Uterus (tissue), 4 donors: ENCODE measurements around the gene SCTR. TPM values are rescaled to one million over a fixed set of nuclear protein-coding genes. Genes with fewer than 3 reads are reported as not detected.

ENCODE experiments used
- DNase-seq, 2 donors: peaks; one replicate each; pipeline ENCODE4 v3.0.0-alpha.2; 2019 to 2020
- H3K27ac ChIP-seq, 2 donors: fragments of 200-600 bp; sonication (generic); 1 replicate in 1 of 2; 2 replicates in 1 of 2; pipeline ENCODE4 v1.5.1; 2016 to 2018
- H3K27me3 ChIP-seq, 2 donors: fragments of 200-600 bp; sonication (generic); one replicate each; pipeline ENCODE4 v1.5.1; 2018 to 2019; ENCODE audit warnings: control low read depth in 1 of 2
- H3K36me3 ChIP-seq, 2 donors: fragments of 200-600 bp; sonication (generic); one replicate each; pipeline ENCODE4 v1.5.1; 2019; ENCODE audit warnings: control low read depth in 1 of 2
- H3K4me1 ChIP-seq, 2 donors: fragments of 200-600 bp; sonication (generic); one replicate each; pipeline ENCODE4 v1.5.1; 2018 to 2019; ENCODE audit warnings: control low read depth in 1 of 2
- H3K4me3 ChIP-seq, 2 donors: fragments of 200-600 bp; sonication (generic); 1 replicate in 1 of 2; 2 replicates in 1 of 2; pipeline ENCODE4 v1.5.1; 2018 to 2019; ENCODE audit warnings: mild to moderate bottlenecking in 1 of 2
- H3K9me3 ChIP-seq, 2 donors: fragments of 200-600 bp; sonication (generic); one replicate each; pipeline ENCODE4 v1.5.1; 2019; ENCODE audit warnings: control low read depth in 1 of 2
- CTCF ChIP-seq, 4 experiments: fragments of 200-600 bp in 2 of 4; fragments of 450-650 bp in 2 of 4; sonication (generic) in 2 of 4; IDR thresholded peaks; one replicate each; pipeline ENCODE4 v1.5.1; 2016 to 2019; ENCODE audit warnings: antibody characterized with exemption in 4 of 4, mild to moderate bottlenecking in 2 of 4, moderate library complexity in 1 of 4
- POLR2A ChIP-seq, 2 donors: fragments of 450-650 bp; IDR thresholded peaks; one replicate each; pipeline ENCODE4 v1.6.1; 2016; ENCODE audit warnings: antibody characterized with exemption in 2 of 2, mild to moderate bottlenecking in 1 of 2, moderate library complexity in 1 of 2
- intact Hi-C: fragments of 100-400 bp; cut with DNase I; formaldehyde crosslinking; loops from one replicate; pipeline ENCODE4 v1.15.1; 2023; ENCODE audit warnings: low total_unique reads
- total RNA-seq, 4 donors: library from RNA; depleted of rRNA in 3 of 4; stranded (reverse); fragments of >200 nt in 3 of 4; gene quantifications; one replicate each; pipeline versions ENCODE4 v1.1.0 to v1.2.4, GENCODE V29; 2014 to 2023
- donor health status: DM: yes; HTN: yes; CAD: no.

SCTR gene
- total RNA-seq, 4 donors from 2014 or later = not detected

DNA sequence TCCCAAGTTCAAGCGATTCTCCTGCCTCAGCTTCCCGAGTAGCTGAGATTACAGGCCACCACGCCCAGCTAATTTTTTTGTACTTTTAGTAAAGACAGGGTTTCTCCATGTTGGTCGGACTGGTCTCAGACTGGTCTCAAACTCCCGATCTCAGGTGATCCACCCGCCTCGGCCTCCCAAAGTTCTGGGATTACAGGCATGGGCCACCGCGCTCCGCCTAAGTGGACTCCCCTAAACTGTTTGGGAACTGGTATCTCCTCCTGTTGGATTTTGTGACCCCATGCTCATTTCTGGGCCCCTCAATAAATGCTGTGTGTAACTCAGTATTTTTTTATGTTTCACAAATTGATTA, 5.2 kb downstream of the SCTR start:
- Histone ChIP-seq H3K27ac (no peak overlapping the region), H3K27me3 (peaks cover 0 to 5% of the 10 kb centered on the region in 2 donors), H3K9me3 (no peaks in the 10 kb centered on the region), H3K4me3 (no peak overlapping the region), H3K36me3 (no peaks in the 10 kb centered on the region), H3K4me1 (no peaks in the 10 kb centered on the region)
- no peak for TF ChIP-seq POLR2A (IDR thresholded peaks at IDR 0.05)
- no peak for TF ChIP-seq CTCF (IDR thresholded peaks at IDR 0.05)
- no peak for DNase-seq
- intact Hi-C loops = no loop called here

- intact Hi-C loops = no loop called here
- Histone ChIP-seq H3K9me3 (no peaks in the 10 kb centered on the region), H3K27me3 (peaks cover 0 to under 1% of the 10 kb centered on the region in 2 donors), H3K4me1 (no peaks in the 10 kb centered on the region), H3K27ac (no peak overlapping the region), H3K36me3 (no peaks in the 10 kb centered on the region), H3K4me3 (no peak overlapping the region)
- TF ChIP-seq POLR2A (IDR thresholded peaks at IDR 0.05) = no peak
- TF ChIP-seq CTCF (IDR thresholded peaks at IDR 0.05) = no peak
- DNase-seq = no peak
Measured at GRCh38 chr2:119518401-119519056, 5.8 kb downstream of the SCTR start.

DNA sequence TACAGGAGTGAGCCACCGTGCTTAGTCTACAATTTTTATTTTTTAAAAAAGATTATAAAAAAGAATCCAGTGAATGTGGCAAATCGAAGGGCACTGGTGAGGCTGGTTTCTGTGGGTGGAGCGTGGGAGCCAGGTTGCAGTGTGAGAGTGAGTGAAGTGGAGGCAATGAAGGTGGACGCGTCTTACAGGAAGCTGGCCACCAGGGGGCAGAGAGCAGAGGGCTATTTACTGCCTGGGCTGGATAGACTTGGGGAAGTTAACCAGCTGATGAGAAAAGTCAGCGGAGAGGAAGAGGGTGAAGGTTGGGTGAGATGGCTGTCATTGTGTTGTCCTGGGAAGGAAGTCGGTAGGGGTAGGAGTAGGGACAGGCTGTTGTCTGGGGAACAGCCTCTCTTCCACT, 6.8 kb downstream of the SCTR start:
- no peaks in the 10 kb centered on the region for H3K27me3 ChIP-seq
- TF ChIP-seq CTCF (IDR thresholded peaks at IDR 0.05) = peak in 2 of 4 experiments; percentile 6 to 13
- TF ChIP-seq POLR2A (IDR thresholded peaks at IDR 0.05) = no peak
- no peaks in the 10 kb centered on the region for H3K4me1 ChIP-seq
- no peak for DNase-seq
- no peak overlapping the region for H3K4me3 ChIP-seq
- H3K27ac ChIP-seq = no peak overlapping the region
- H3K36me3 ChIP-seq = no peaks in the 10 kb centered on the region
- no peaks in the 10 kb centered on the region for H3K9me3 ChIP-seq
- intact Hi-C loops = no loop called here

- DNase-seq = no peak
- no peaks in the 10 kb centered on the region for H3K9me3 ChIP-seq
- H3K27me3 ChIP-seq = no peaks in the 10 kb centered on the region
- intact Hi-C loops = no loop called here
- H3K36me3 ChIP-seq = no peaks in the 10 kb centered on the region
- H3K27ac ChIP-seq = no peak overlapping the region
- H3K4me1 ChIP-seq = no peaks in the 10 kb centered on the region
- TF ChIP-seq POLR2A (IDR thresholded peaks at IDR 0.05) (no peak), CTCF (IDR thresholded peaks at IDR 0.05) (no peak)
- no peak overlapping the region for H3K4me3 ChIP-seq
Measured at GRCh38 chr2:119516121-119516520, 8.2 kb downstream of the SCTR start.

DNA sequence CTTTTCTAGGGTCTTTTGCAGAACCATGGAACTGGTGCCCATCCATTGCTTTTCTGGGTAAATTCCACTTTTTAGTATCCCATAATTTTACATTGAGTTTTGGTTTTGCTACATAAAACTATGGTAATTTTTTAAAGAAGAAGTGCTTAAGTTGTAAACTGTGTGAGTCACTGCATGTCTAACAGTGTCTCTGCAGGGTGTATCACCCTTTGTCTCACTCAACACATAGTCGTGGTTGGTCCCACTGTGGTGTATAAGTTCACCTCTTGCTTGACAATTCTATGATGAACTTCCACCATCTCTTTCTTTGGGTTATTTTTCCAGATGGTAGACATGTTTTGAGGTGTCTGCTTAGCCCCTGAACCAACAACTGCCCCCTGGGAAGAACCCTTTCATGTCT, 10.5 kb downstream of the SCTR start:
- H3K4me1 ChIP-seq = no peaks in the 10 kb centered on the region
- H3K27ac ChIP-seq = no peak overlapping the region
- no peak for DNase-seq
- H3K27me3 ChIP-seq = no peaks in the 10 kb centered on the region
- TF ChIP-seq CTCF (IDR thresholded peaks at IDR 0.05) = no peak
- no peaks in the 10 kb centered on the region for H3K36me3 ChIP-seq
- H3K4me3 ChIP-seq = no peak overlapping the region
- H3K9me3 ChIP-seq = no peaks in the 10 kb centered on the region
- intact Hi-C loops = no loop called here
